ELF-1 (cell line): ENCODE measurements around the gene CDH4.
A peak's percentile ranks its signal among the peaks of the same experiment; 100 is the strongest.
"Not testable (repeated sequence)": the region's sequence is repeated elsewhere in the genome, so short reads cannot be mapped to it uniquely, and the experiment has no call there.

Experiments
- DNase-seq: peaks from one replicate; pipeline ENCODE4 v3.0.0-alpha.2; 2016; ENCODE audit warnings: low read depth, low spot score

The CDH4 gene

GRCh38 chr20:61937963-61938838 lies 686.1 kb downstream of the CDH4 start:
- no peak for DNase-seq

- no peak for DNase-seq
Measured at GRCh38 chr20:61938839-61939690, 687.0 kb downstream of the CDH4 start.

GRCh38 chr20:61939691-61940360 lies 687.8 kb downstream of the CDH4 start:
- DNase-seq = peak; percentile 82

GRCh38 chr20:61940491-61940890 lies 688.4 kb downstream of the CDH4 start:
- DNase-seq = no peak

GRCh38 chr20:61940976-61941720 lies 689.1 kb downstream of the CDH4 start:
- DNase-seq = no peak

GRCh38 chr20:61941721-61942405 lies 689.8 kb downstream of the CDH4 start:
- DNase-seq = no peak

GRCh38 chr20:61942526-61942925 lies 690.5 kb downstream of the CDH4 start:
- DNase-seq = no peak

GRCh38 chr20:61944967-61945366 lies 692.9 kb downstream of the CDH4 start:
- DNase-seq = not testable (repeated sequence)

GRCh38 chr20:61945495-61945894 lies 693.4 kb downstream of the CDH4 start:
- DNase-seq = not testable (repeated sequence)

GRCh38 chr20:61948056-61948455 lies 696.0 kb downstream of the CDH4 start:
- not testable (repeated sequence) for DNase-seq

GRCh38 chr20:61948586-61949362 lies 696.7 kb downstream of the CDH4 start:
- no peak for DNase-seq

- DNase-seq = no peak
Measured at GRCh38 chr20:61949363-61949713, 697.3 kb downstream of the CDH4 start.

- no peak for DNase-seq
Measured at GRCh38 chr20:61949714-61950640, 697.9 kb downstream of the CDH4 start.

GRCh38 chr20:61950641-61951071 lies 698.6 kb downstream of the CDH4 start:
- DNase-seq = no peak

GRCh38 chr20:61951695-61952533 lies 699.9 kb downstream of the CDH4 start:
- peak; percentile 86 for DNase-seq

- DNase-seq = no peak
Measured at GRCh38 chr20:61953037-61954021, 701.3 kb downstream of the CDH4 start.
